ENCODE data around the gene ADAMTS4. TPM values are rescaled to one million over a fixed set of nuclear protein-coding genes. Genes with fewer than 3 reads are reported as not detected.

ADAMTS4 gene
- total RNA-seq, 1 experiment from 2014 or later = 9.1 TPM

DNA sequence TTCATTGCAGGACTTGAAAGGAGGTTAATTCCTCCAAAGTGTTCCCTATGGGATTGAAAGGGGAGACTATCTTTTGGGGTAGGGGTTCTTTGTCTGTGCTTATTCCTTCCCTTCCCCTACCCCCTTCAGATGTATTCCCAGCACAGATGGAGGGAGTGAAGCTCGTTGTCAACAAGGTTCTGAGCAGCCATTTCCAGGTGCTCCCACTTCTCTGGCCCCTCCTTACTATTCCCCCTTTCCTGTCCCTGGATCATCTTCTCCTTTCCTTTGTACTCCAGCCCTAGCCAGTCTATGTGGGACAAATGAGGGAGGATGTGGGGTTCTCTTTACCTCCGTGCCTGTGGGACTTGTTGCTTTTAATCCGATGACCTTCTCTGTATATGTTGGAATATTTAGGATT, 27.9 kb upstream of the ADAMTS4 start:
- ChIA-PET CTCF (interaction anchor here (0.8 to 5.1 kb wide), 19 partner anchors 8 to 163 kb away, joined by 3 to 107 read pairs (median 12); partner anchors contain the start of genes ADAMTS4, NDUFS2, NR1I3 and PCP4L1), POLR2A (interaction anchor here (1.7 to 2.2 kb wide), 2 partner anchors 79 to 163 kb away, joined by 7 to 18 read pairs; no protein-coding TSS in a partner anchor)
- Mint-ChIP-seq H3K9me3 (no peaks in the 10 kb centered on the region), H3K27ac (peak overlapping the region; percentile 67), H3K36me3 (peaks cover 10% of the 10 kb centered on the region), H3K27me3 (ENCODE audit: low read depth) (no peaks in the 10 kb centered on the region), H3K4me1 (peaks cover 28% of the 10 kb centered on the region), H3K4me3 (peak overlapping the region; percentile 100)
- DNase-seq (ENCODE audit: low spot score) (no peak), ATAC-seq (no peak)
- TF ChIP-seq ZNF396 (CRISPR knock-in tag; IDR thresholded peaks at IDR 0.05; ENCODE audit: borderline replicate concordance) = no peak
- TF ChIP-seq, protein P1, sequence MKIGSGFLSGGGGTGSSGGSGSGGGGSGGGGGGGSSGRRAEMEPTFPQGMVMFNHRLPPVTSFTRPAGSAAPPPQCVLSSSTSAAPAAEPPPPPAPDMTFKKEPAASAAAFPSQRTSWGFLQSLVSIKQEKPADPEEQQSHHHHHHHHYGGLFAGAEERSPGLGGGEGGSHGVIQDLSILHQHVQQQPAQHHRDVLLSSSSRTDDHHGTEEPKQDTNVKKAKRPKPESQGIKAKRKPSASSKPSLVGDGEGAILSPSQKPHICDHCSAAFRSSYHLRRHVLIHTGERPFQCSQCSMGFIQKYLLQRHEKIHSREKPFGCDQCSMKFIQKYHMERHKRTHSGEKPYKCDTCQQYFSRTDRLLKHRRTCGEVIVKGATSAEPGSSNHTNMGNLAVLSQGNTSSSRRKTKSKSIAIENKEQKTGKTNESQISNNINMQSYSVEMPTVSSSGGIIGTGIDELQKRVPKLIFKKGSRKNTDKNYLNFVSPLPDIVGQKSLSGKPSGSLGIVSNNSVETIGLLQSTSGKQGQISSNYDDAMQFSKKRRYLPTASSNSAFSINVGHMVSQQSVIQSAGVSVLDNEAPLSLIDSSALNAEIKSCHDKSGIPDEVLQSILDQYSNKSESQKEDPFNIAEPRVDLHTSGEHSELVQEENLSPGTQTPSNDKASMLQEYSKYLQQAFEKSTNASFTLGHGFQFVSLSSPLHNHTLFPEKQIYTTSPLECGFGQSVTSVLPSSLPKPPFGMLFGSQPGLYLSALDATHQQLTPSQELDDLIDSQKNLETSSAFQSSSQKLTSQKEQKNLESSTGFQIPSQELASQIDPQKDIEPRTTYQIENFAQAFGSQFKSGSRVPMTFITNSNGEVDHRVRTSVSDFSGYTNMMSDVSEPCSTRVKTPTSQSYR (CRISPR knock-in tag; IDR thresholded peaks at IDR 0.05) = no peak
- TF ChIP-seq ATF3 (CRISPR knock-in tag; conservative IDR thresholded peaks at IDR 0.05) = no peak

DNA sequence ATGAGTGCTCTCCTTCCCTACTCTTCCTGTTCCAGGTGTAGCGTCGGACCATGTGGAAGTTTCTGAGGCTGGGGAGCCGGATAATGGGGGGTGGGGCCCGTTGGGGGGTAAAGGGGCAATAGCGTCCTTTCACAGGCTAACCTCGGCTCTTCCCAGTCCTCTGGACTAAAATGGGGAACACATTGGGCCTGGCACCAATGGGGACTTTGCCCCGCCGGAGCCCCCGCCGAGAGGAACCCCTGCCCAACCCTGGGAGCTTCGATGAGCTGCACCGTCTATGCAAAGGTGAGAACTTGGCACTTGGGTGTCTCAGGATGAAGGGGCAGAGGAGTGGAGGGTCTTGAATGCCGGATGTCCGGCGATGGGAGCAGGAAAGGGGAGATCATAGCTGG, 27.5 kb upstream of the ADAMTS4 start:
- Mint-ChIP-seq H3K9me3 (no peaks in the 10 kb centered on the region), H3K27me3 (ENCODE audit: low read depth) (no peaks in the 10 kb centered on the region), H3K27ac (peak overlapping the region; percentile 98; the same call in 1 of the 2 replicates), H3K4me3 (peak overlapping the region; percentile 100), H3K36me3 (peaks cover 10% of the 10 kb centered on the region), H3K4me1 (peaks cover 28% of the 10 kb centered on the region)
- ATAC-seq (no peak), DNase-seq (ENCODE audit: low spot score) (no peak)
- CTCF ChIA-PET = interaction anchor here (0.8 to 5.1 kb wide), 46 partner anchors 8 to 228 kb away, joined by 3 to 107 read pairs (median 5); partner anchors contain the start of genes ADAMTS4, FCER1G, MPZ and NDUFS2
- POLR2A ChIA-PET = interaction anchor here (0.6 to 2.2 kb wide), 11 partner anchors 9 to 163 kb away, joined by 3 to 18 read pairs (median 5); partner anchors contain the start of genes ADAMTS4, NDUFS2 and PPOX
- TF ChIP-seq FOXK1 (CRISPR knock-in tag; IDR thresholded peaks at IDR 0.05) (0 out of 2 replicates have a peak, but pooled peaks have one; percentile 0), SMAD4 (CRISPR knock-in tag; IDR thresholded peaks at IDR 0.05) (no peak)

DNA sequence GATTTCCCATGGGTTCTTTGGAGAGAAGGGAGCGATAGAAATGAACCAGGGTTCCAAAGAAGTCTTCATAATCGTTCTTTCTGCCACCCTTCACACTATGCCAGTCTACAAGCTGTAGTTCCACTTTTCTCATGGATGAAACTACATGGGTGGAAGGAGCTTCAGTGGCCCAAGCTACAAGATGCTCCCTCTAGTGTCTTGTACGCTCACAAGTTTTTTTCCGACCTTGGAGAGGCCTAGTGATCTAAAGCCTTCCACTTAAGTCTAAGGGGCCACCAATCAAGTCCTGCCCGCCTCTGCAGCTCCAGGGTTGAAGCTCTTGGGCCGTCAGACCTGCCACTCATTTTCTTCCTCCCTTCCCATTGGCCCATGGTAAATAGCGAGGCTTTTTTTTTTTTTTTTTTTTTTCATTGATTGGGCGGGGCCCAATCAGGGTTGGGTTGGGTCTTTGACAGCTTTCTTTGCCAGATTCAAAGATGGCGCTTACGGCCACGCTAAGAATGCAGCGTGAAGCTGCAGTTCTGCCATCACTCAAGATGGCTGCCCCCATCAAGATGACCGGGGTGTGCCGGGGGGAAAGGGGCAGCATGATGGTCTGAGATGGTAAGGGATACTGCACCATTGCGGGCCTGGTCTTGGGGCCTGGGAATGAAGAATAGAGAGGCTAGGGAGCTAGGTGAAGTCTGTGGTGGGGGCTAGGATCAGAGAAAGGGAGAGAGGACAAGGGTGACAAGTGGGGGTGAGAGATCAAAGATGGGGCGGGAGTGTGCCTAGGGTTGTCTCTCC, 26.9 kb upstream of the ADAMTS4 start, which contains the start of gene TOMM40L:
Gene TOMM40L (plus strand): TSS at position 527 of the 786 bp plus-strand sequence. CDS start 430 bp downstream, outside the sequence.
- H3K4me1 Mint-ChIP-seq = peaks cover 28% of the 10 kb centered on the region
- DNase-seq (ENCODE audit: low spot score) = peak; percentile 88
- ATAC-seq = peak; percentile 94
- H3K36me3 Mint-ChIP-seq = peaks cover 10% of the 10 kb centered on the region
- peak within 1 kb of the TSS; percentile 100 for H3K4me3 Mint-ChIP-seq
- CTCF ChIA-PET = interaction anchor here (0.6 to 5.1 kb wide), 47 partner anchors 9 to 1565 kb away, joined by 3 to 107 read pairs (median 5); partner anchors contain the start of genes ADAMTS4, B4GALT3, F11R and FCER1G
- POLR2A ChIA-PET = interaction anchor here (0.6 to 2.2 kb wide), 14 partner anchors 9 to 164 kb away, joined by 3 to 18 read pairs (median 4); partner anchors contain the start of genes ADAMTS4, DEDD, NDUFS2 and PPOX
- H3K27me3 Mint-ChIP-seq (ENCODE audit: low read depth) = no peaks in the 10 kb centered on the region
- H3K27ac Mint-ChIP-seq = peak within 1 kb of the TSS; percentile 98
- H3K9me3 Mint-ChIP-seq = no peaks in the 10 kb centered on the region
- TF ChIP-seq RORB (CRISPR knock-in tag; IDR thresholded peaks at IDR 0.05) (no peak), NFATC4 (CRISPR knock-in tag; IDR thresholded peaks at IDR 0.05) (no peak), FOXK1 (CRISPR knock-in tag; IDR thresholded peaks at IDR 0.05) (peak; percentile 46; the same call in 1 of the 2 replicates), ZNF317 (CRISPR knock-in tag; IDR thresholded peaks at IDR 0.05; ENCODE audit: borderline replicate concordance, low read depth) (no peak), ZNF532 (CRISPR knock-in tag; IDR thresholded peaks at IDR 0.05; ENCODE audit: borderline replicate concordance) (no peak), NFE2L1 (CRISPR knock-in tag; IDR thresholded peaks at IDR 0.05) (0 out of 2 replicates have a peak, but pooled peaks have one; percentile 38), ZNF121 (CRISPR knock-in tag; IDR thresholded peaks at IDR 0.05) (no peak), ZNF396 (CRISPR knock-in tag; IDR thresholded peaks at IDR 0.05; ENCODE audit: borderline replicate concordance) (no peak), PREB (CRISPR knock-in tag; IDR thresholded peaks at IDR 0.05; ENCODE audit: borderline replicate concordance) (no peak), TEAD1 (CRISPR knock-in tag; IDR thresholded peaks at IDR 0.05) (0 out of 2 replicates have a peak, but pooled peaks have one; percentile 39)
- TF ChIP-seq, protein P2, sequence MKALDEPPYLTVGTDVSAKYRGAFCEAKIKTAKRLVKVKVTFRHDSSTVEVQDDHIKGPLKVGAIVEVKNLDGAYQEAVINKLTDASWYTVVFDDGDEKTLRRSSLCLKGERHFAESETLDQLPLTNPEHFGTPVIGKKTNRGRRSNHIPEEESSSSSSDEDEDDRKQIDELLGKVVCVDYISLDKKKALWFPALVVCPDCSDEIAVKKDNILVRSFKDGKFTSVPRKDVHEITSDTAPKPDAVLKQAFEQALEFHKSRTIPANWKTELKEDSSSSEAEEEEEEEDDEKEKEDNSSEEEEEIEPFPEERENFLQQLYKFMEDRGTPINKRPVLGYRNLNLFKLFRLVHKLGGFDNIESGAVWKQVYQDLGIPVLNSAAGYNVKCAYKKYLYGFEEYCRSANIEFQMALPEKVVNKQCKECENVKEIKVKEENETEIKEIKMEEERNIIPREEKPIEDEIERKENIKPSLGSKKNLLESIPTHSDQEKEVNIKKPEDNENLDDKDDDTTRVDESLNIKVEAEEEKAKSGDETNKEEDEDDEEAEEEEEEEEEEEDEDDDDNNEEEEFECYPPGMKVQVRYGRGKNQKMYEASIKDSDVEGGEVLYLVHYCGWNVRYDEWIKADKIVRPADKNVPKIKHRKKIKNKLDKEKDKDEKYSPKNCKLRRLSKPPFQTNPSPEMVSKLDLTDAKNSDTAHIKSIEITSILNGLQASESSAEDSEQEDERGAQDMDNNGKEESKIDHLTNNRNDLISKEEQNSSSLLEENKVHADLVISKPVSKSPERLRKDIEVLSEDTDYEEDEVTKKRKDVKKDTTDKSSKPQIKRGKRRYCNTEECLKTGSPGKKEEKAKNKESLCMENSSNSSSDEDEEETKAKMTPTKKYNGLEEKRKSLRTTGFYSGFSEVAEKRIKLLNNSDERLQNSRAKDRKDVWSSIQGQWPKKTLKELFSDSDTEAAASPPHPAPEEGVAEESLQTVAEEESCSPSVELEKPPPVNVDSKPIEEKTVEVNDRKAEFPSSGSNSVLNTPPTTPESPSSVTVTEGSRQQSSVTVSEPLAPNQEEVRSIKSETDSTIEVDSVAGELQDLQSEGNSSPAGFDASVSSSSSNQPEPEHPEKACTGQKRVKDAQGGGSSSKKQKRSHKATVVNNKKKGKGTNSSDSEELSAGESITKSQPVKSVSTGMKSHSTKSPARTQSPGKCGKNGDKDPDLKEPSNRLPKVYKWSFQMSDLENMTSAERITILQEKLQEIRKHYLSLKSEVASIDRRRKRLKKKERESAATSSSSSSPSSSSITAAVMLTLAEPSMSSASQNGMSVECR (CRISPR knock-in tag; IDR thresholded peaks at IDR 0.05; ENCODE audit: borderline replicate concordance) = no peak; the same call in 1 of the 2 replicates
